ENCODE measurements around the gene XBP1. TPM values are rescaled to one million over a fixed set of nuclear protein-coding genes. Genes with fewer than 3 reads are reported as not detected.
"Not testable (repeated sequence)": the region's sequence is repeated elsewhere in the genome, so short reads cannot be mapped to it uniquely, and the experiment has no call there.

Gene XBP1
- total RNA-seq (2014; rRNA removed; shearing (Covaris generic)): 128 and 143 TPM in 2 replicates

GRCh38 chr22:28800308-28801041 is at the start of gene XBP1:
Gene XBP1 (minus strand): TSS chr22:28800569.
- H3K36me3 ChIP-seq: peaks cover 34% of the 10 kb centered on the region
- no peaks in the 10 kb centered on the region; the same call in 1 of the 2 replicates for H3K4me1 ChIP-seq (replicated peaks)
- H3K27me3 ChIP-seq (replicated peaks): no peaks in the 10 kb centered on the region
- H3K9me3 ChIP-seq (replicated peaks): no peaks in the 10 kb centered on the region
- H3K27ac ChIP-seq: peak within 1 kb of the TSS; percentile 96
- peak within 1 kb of the TSS; percentile 82 for H3K4me3 ChIP-seq
- peak; percentile 91 to 93 for DNase-seq (ENCODE audit: low read depth in 1 of 2, low spot score in 2 of 2)

GRCh38 chr22:28846994-28847393 is 46.6 kb upstream of the XBP1 start:
- Histone ChIP-seq H3K36me3 (no peaks in the 10 kb centered on the region), H3K9me3 (replicated peaks) (0 out of 2 replicates have a peak, but pooled peaks cover 4% of the 10 kb centered on the region), H3K4me3 (no peak overlapping the region), H3K27me3 (replicated peaks) (no peaks in the 10 kb centered on the region), H3K27ac (no peak overlapping the region), H3K4me1 (replicated peaks) (no peaks in the 10 kb centered on the region)
- no peak for DNase-seq (ENCODE audit: low read depth in 1 of 2, low spot score in 2 of 2)

DNA sequence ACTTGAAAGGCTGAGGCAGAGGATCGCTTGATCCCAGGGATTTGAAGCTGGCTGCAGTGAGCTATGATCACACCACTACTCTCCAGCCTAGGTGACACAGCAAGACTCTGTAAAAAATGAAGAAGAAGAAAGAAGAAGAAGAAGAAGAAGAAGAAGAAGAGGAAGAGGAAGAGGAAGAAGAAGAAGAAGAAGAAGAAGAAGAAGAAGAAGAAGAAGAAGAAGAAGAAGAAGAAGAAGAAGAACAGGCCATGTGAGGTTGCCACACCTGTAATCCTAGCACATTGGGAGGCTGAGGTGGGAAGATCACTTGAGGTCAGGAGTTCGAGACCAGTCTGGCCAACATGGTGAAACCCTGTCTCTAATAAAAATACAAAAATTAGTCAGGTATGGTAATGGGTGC is 43.9 kb upstream of the XBP1 start:
- not testable (repeated sequence) for H3K4me3 ChIP-seq; H3K36me3 ChIP-seq; H3K27ac ChIP-seq; DNase-seq (ENCODE audit: low read depth in 1 of 2, low spot score in 2 of 2); H3K27me3 ChIP-seq (replicated peaks); H3K9me3 ChIP-seq (replicated peaks); H3K4me1 ChIP-seq (replicated peaks)

- Histone ChIP-seq H3K9me3 (replicated peaks) (0 out of 2 replicates have a peak, but pooled peaks cover 4% of the 10 kb centered on the region), H3K36me3 (no peaks in the 10 kb centered on the region), H3K4me1 (replicated peaks) (no peaks in the 10 kb centered on the region), H3K4me3 (no peak overlapping the region), H3K27me3 (replicated peaks) (no peaks in the 10 kb centered on the region), H3K27ac (no peak overlapping the region)
- DNase-seq (ENCODE audit: low read depth in 1 of 2, low spot score in 2 of 2): no peak
Measured at GRCh38 chr22:28843633-28844032, 43.3 kb upstream of the XBP1 start.

DNA sequence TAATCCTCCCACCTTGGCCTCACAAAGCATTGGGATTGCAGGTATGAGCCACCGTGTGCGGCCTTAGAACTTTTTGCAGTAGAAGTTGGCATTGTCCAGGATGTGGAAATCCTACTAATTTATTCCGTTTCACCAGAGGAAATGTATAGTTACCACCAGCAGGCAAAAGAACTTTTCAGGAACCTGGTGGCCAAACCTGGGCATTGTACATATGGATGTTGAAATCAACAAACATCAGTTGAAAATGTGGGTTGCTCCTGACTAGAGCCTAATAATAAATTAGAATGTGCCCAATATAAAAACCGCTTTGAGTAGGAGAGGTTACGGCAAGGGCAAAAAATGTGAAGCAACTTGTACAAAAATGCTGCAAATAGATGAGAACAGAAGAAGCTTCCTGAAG is 40.7 kb upstream of the XBP1 start:
- Histone ChIP-seq H3K4me1 (replicated peaks) (no peaks in the 10 kb centered on the region), H3K27me3 (replicated peaks) (no peaks in the 10 kb centered on the region), H3K36me3 (no peaks in the 10 kb centered on the region), H3K9me3 (replicated peaks) (no peaks in the 10 kb centered on the region), H3K4me3 (no peak overlapping the region), H3K27ac (no peak overlapping the region)
- DNase-seq (ENCODE audit: low read depth in 1 of 2, low spot score in 2 of 2): no peak

DNA sequence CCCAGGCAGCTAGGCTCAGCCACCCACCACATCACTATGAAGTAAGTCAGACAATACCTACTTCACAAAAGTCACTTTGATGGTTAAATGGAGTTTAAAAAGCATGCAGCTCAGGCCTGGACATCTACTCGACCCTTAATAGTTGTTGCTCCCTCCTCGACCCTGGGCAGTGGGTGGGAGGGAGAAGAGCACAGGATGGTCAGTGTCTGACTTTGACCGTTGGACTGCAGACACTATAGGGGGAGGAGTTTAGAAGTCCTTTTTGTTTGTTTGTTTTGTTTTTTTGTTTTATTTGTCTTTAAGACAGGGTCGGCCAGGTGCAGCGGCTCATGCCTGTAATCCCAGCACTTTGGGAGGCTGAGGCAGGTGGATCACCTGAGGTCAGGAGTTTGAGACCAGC is 38.6 kb upstream of the XBP1 start:
- no peaks in the 10 kb centered on the region for H3K27me3 ChIP-seq (replicated peaks)
- H3K27ac ChIP-seq: no peak overlapping the region
- no peaks in the 10 kb centered on the region for H3K4me1 ChIP-seq (replicated peaks)
- no peak for DNase-seq (ENCODE audit: low read depth in 1 of 2, low spot score in 2 of 2)
- H3K4me3 ChIP-seq: no peak overlapping the region
- 0 out of 2 replicates have a peak, but pooled peaks cover 2% of the 10 kb centered on the region for H3K9me3 ChIP-seq (replicated peaks)
- no peaks in the 10 kb centered on the region for H3K36me3 ChIP-seq

DNA sequence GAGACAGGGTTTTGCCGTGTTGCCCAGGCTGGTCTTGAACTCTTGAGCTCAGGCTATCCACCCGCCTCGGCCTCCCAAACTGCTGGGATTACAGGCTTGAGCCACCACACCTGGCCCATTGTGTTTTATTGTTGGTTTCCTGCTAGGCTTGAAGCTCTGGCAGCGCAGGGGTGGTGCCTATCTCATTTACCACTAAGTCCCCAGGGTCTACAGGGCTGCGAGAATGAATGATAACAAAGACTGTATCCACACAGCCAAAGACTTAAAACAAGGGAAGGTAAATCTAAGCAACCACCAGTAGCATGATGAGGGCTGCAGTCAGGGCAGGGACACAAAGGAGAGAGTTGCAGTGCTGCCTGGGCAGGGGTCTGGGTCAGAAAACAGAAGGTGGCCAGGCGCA is 37.3 kb upstream of the XBP1 start:
- H3K27ac ChIP-seq: no peak overlapping the region
- no peaks in the 10 kb centered on the region for H3K4me1 ChIP-seq (replicated peaks)
- DNase-seq (ENCODE audit: low read depth in 1 of 2, low spot score in 2 of 2): no peak
- no peak overlapping the region for H3K4me3 ChIP-seq
- 0 out of 2 replicates have a peak, but pooled peaks cover 2% of the 10 kb centered on the region for H3K9me3 ChIP-seq (replicated peaks)
- H3K27me3 ChIP-seq (replicated peaks): no peaks in the 10 kb centered on the region
- H3K36me3 ChIP-seq: no peaks in the 10 kb centered on the region

- no peaks in the 10 kb centered on the region for H3K27me3 ChIP-seq (replicated peaks)
- no peaks in the 10 kb centered on the region for H3K4me1 ChIP-seq (replicated peaks)
- H3K4me3 ChIP-seq: no peak overlapping the region
- H3K27ac ChIP-seq: no peak overlapping the region
- 0 out of 2 replicates have a peak, but pooled peaks cover 2% of the 10 kb centered on the region for H3K9me3 ChIP-seq (replicated peaks)
- H3K36me3 ChIP-seq: no peaks in the 10 kb centered on the region
- DNase-seq (ENCODE audit: low read depth in 1 of 2, low spot score in 2 of 2): no peak
Measured at GRCh38 chr22:28835630-28836189, 35.3 kb upstream of the XBP1 start.

GRCh38 chr22:28833276-28833923 is 33.0 kb upstream of the XBP1 start:
- Histone ChIP-seq H3K27ac (no peak overlapping the region), H3K9me3 (replicated peaks) (0 out of 2 replicates have a peak, but pooled peaks cover 2% of the 10 kb centered on the region), H3K36me3 (no peaks in the 10 kb centered on the region), H3K4me1 (replicated peaks) (no peaks in the 10 kb centered on the region), H3K4me3 (no peak overlapping the region), H3K27me3 (replicated peaks) (no peaks in the 10 kb centered on the region)
- DNase-seq (ENCODE audit: low read depth in 1 of 2, low spot score in 2 of 2): no peak

GRCh38 chr22:28832731-28833130 is 32.4 kb upstream of the XBP1 start:
- Histone ChIP-seq H3K4me1 (replicated peaks) (no peaks in the 10 kb centered on the region), H3K4me3 (no peak overlapping the region), H3K27ac (no peak overlapping the region), H3K36me3 (no peaks in the 10 kb centered on the region), H3K27me3 (replicated peaks) (no peaks in the 10 kb centered on the region), H3K9me3 (replicated peaks) (0 out of 2 replicates have a peak, but pooled peaks cover 2% of the 10 kb centered on the region)
- DNase-seq (ENCODE audit: low read depth in 1 of 2, low spot score in 2 of 2): no peak

DNA sequence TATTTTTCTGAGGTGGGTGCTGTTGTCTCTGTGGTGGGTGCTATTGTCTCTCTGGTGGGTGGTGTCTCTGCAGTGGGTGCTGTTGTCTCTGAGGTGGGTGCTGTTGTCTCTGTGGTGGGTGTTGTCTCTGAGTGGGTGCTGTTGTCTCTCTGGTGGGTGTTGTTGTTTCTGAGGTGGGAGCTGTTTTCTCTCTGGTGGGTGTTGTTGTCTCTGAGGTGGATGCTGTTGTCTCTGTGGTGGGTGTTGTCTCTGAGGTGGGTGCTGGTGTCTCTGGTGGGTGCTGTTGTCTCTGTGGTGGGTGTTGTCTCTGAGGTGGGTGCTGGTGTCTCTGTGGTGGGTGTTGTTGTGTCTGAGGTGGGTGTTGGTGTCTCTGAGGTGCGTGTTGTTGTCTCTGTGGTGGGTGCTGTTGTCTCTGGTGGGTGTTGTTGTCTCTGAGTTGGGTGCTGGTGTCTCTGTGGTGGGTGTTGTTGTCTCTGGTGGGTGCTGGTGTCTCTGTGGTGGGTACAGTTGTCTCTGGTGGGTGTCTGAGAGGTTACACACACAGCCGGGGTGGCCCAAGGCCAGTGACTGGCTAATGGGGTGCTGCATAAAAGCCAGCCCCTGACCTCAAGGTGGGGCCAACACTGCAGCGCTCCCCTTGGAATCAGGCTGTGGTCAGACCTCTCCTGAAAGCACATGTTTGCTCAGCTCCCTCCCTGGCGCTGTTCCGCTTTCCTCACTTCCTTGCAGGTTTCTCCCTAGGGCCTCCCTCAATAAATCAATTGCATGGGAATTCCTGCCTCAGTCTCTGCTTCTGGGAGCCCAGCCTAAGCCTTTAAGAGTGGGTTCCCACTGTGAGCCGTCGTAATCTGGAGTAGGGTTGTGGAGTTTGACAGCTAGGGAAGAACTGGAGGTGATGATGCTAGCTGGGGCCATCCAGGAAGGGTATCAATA is 31.0 kb upstream of the XBP1 start:
- no peak overlapping the region for H3K4me3 ChIP-seq
- no peaks in the 10 kb centered on the region for H3K4me1 ChIP-seq (replicated peaks)
- H3K9me3 ChIP-seq (replicated peaks): 0 out of 2 replicates have a peak, but pooled peaks cover 2% of the 10 kb centered on the region
- DNase-seq (ENCODE audit: low read depth in 1 of 2, low spot score in 2 of 2): no peak
- no peaks in the 10 kb centered on the region for H3K27me3 ChIP-seq (replicated peaks)
- no peaks in the 10 kb centered on the region for H3K36me3 ChIP-seq
- H3K27ac ChIP-seq: no peak overlapping the region

DNA sequence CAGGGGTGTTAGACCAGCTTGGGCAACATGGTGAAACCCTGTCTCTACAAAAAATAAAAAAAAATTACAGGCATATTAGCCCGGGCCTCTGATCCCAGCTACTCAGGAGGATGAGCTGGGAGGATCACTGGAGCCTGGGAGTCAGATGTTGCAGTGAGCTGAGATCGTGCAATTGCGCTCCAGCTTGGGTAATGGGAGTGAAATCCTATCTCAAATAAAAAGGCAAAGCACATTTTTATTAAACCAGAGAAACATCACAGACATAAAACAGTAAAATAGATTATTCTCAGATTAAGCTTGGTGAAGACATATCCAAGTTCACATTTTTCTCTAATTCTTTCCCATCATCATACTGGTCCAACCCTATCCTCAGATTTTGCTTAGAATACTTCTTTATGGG is 30.1 kb upstream of the XBP1 start:
- H3K27ac ChIP-seq: no peak overlapping the region
- 0 out of 2 replicates have a peak, but pooled peaks cover 2% of the 10 kb centered on the region for H3K9me3 ChIP-seq (replicated peaks)
- H3K36me3 ChIP-seq: no peaks in the 10 kb centered on the region
- no peaks in the 10 kb centered on the region for H3K4me1 ChIP-seq (replicated peaks)
- no peaks in the 10 kb centered on the region for H3K27me3 ChIP-seq (replicated peaks)
- DNase-seq (ENCODE audit: low read depth in 1 of 2, low spot score in 2 of 2): no peak
- H3K4me3 ChIP-seq: no peak overlapping the region

All from SJSA1 (cell line).